ENCODE measurements around the gene ARHGAP9. TPM values are rescaled to one million over a fixed set of nuclear protein-coding genes. Genes with fewer than 3 reads are reported as not detected.

ARHGAP9 gene
- total and polyA plus RNA-seq, 2 of the 8 experiments (the other 6 are each of a cell fraction or from before 2014, with no cell fraction given): 3.2 to 6.0 TPM

DNA sequence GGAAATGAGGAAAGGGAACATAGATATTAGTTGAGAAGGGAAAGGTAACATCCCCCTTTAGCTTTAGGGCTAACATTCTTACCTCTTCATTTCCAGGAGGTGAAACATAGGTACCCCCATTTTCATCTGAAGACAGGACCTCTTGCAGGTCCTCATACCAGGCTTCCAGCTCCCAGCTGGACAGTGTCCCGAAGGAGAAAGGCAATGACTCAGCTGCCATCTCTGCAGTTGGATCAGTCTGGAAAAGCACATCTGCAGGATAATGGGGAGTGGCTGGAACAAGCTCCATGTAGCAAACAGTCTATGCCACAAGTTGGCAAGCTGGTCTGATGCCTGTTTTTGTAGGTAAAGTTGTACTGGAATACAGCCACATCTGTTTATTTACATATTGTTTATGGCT lies 37.5 kb upstream of the ARHGAP9 start:
- Histone ChIP-seq H3K4me3 (ENCODE audit: extremely low read depth in 1 of 4, insufficient read depth in 2 of 4, low read depth in 3 of 4, low read length in 4 of 4) (no peak overlapping the region), H2AFZ (ENCODE audit: low read length) (no peak overlapping the region), H4K5ac (ENCODE audit: insufficient read length, low read depth, low read length) (no peak overlapping the region), H3K14ac (ENCODE audit: insufficient read length) (no peak overlapping the region), H4K20me1 (replicated peaks in 1 of 2; ENCODE audit: control insufficient read depth in 1 of 2, insufficient read depth in 2 of 2, low read length in 2 of 2) (peaks cover 7 to 14% of the 10 kb centered on the region in 2 experiments), H3K27ac (ENCODE audit: low read depth, low read length) (no peak overlapping the region; the same call in 1 of the 2 replicates), H3K18ac (ENCODE audit: extremely low read depth, low read length) (no peak overlapping the region), H3K79me1 (ENCODE audit: low read depth, low read length) (no peaks in the 10 kb centered on the region), H3K4ac (replicated peaks; ENCODE audit: insufficient read length, low read depth, low read length) (no peak overlapping the region), H2BK120ac (replicated peaks; ENCODE audit: low read depth, low read length) (no peak overlapping the region), H3K4me1 (replicated peaks in 1 of 4; ENCODE audit: control insufficient read depth in 3 of 4, insufficient read depth in 4 of 4, low read length in 3 of 4) (peaks cover 4 to 15% (median 12%) of the 10 kb centered on the region in 4 experiments), H2BK20ac (ENCODE audit: low read length) (no peak overlapping the region), H2BK5ac (ENCODE audit: low read depth, low read length) (no peak overlapping the region), H3K4me2 (ENCODE audit: insufficient read depth in 1 of 2, low read depth in 2 of 2, low read length in 2 of 2) (no peak overlapping the region; a peak in 1 of 4 replicates), H4K91ac (replicated peaks; ENCODE audit: insufficient read length, low read length) (no peak overlapping the region), H3K79me2 (ENCODE audit: control insufficient read depth in 1 of 2, insufficient read depth in 2 of 2, low read length in 2 of 2) (peaks cover 0 to 20% of the 10 kb centered on the region in 2 experiments; a peak in 2 of 4 replicates), H2AK5ac (ENCODE audit: low read depth, low read length) (no peak overlapping the region), H3K23ac (ENCODE audit: insufficient read length) (no peak overlapping the region), H3K9ac (replicated peaks in 1 of 4; ENCODE audit: extremely low read depth in 1 of 4, low read depth in 3 of 4, low read length in 3 of 4) (no peak overlapping the region), H3K27me3 (replicated peaks in 1 of 4; ENCODE audit: control insufficient read depth in 3 of 4, extremely low read depth in 1 of 4, insufficient read depth in 3 of 4, low read length in 3 of 4) (no peaks in the 10 kb centered on the region), H2BK15ac (ENCODE audit: low read length) (no peak overlapping the region), H2BK12ac (ENCODE audit: low read depth, low read length) (no peak overlapping the region), H4K8ac (ENCODE audit: extremely low read depth, insufficient read depth, low read length) (no peak overlapping the region), H3K9me3 (ENCODE audit: insufficient read depth in 2 of 2, low read depth in 1 of 2, low read length in 1 of 2) (no peaks in the 10 kb centered on the region), H3K56ac (replicated peaks; ENCODE audit: insufficient read length, low read depth, low read length) (no peak overlapping the region), H3K36me3 (ENCODE audit: control insufficient read depth in 2 of 4, insufficient read depth in 4 of 4, low read length in 3 of 4) (peaks cover 41 to 67% (median 52%) of the 10 kb centered on the region in 4 experiments), H3K23me2 (ENCODE audit: low read depth, low read length) (peaks cover 14% of the 10 kb centered on the region)
- ChIA-PET POLR2A (ENCODE audit: partially characterized antibody) (interaction anchor here (0.7 to 6.0 kb wide), 13 partner anchors 6 to 285 kb away, joined by 3 to 60 read pairs (median 6); partner anchors contain the start of gene DCTN2), CTCF (ENCODE audit: partially characterized antibody) (interaction anchor here (0.6 to 1.5 kb wide), 5 partner anchors 17 to 42 kb away, joined by 3 to 5 read pairs (median 3); no protein-coding TSS in a partner anchor)
- DNase-seq (ENCODE audit: low read depth in 1 of 2, low spot score in 2 of 2): no peak
- WGBS, 2 experiments (ENCODE audit: extremely low coverage in 1 of 2, insufficient coverage in 1 of 2, insufficient read length in 1 of 2, insufficient replicate concordance in 2 of 2, low coverage in 1 of 2, low lambda C conversion rate in 2 of 2, missing lambda C conversion rate in 1 of 2): 100% methylated on average over 1 of the region's 1 CpG; no CpG with 5 or more reads in 1 of the 2 experiments
- no peak for FAIRE-seq
- TF ChIP-seq POLR2AphosphoS5 (IDR thresholded peaks at IDR 0.05; ENCODE audit: low read depth, low read length): no peak; the same call in 1 of the 2 replicates

Measured in H1 (cell line).